ENCODE measurements around the gene PREX1.

- TF ChIP-seq POLR2A (IDR thresholded peaks at IDR 0.05; ENCODE audit: extremely low read depth, insufficient read length) (no peak), MAX (IDR thresholded peaks at IDR 0.05; ENCODE audit: low read depth, low read length) (no peak)
- TF ChIP-seq, protein P1, sequence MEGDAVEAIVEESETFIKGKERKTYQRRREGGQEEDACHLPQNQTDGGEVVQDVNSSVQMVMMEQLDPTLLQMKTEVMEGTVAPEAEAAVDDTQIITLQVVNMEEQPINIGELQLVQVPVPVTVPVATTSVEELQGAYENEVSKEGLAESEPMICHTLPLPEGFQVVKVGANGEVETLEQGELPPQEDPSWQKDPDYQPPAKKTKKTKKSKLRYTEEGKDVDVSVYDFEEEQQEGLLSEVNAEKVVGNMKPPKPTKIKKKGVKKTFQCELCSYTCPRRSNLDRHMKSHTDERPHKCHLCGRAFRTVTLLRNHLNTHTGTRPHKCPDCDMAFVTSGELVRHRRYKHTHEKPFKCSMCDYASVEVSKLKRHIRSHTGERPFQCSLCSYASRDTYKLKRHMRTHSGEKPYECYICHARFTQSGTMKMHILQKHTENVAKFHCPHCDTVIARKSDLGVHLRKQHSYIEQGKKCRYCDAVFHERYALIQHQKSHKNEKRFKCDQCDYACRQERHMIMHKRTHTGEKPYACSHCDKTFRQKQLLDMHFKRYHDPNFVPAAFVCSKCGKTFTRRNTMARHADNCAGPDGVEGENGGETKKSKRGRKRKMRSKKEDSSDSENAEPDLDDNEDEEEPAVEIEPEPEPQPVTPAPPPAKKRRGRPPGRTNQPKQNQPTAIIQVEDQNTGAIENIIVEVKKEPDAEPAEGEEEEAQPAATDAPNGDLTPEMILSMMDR (IDR thresholded peaks at IDR 0.05; ENCODE audit: low read depth, low read length) = no peak
Observed at GRCh38 chr20:48790473-48791003, 37.3 kb downstream of the PREX1 start.
